Osteoblast (primary cell): ENCODE measurements around the gene SMIM32. TPM values are rescaled to one million over a fixed set of nuclear protein-coding genes. Genes with fewer than 3 reads are reported as not detected.

Source experiments
- DNase-seq: peaks from one replicate; pipeline ENCODE4 v3.0.0; 2011; ENCODE audit warnings: low spot score, mixed read lengths; ENCODE audit not compliant: insufficient read length; ENCODE audit errors: missing footprints
- H2AFZ ChIP-seq: 2 replicates; pipeline ENCODE4 v1.6.0; 2011; ENCODE audit warnings: mild to moderate bottlenecking, low read length
- H3K27ac ChIP-seq: 2 replicates; pipeline ENCODE4 v1.5.1; 2011; ENCODE audit warnings: mild to moderate bottlenecking, low read depth, low read length, moderate library complexity
- H3K27me3 ChIP-seq: 2 replicates; pipeline ENCODE4 v1.6.0; 2012; ENCODE audit warnings: mild to moderate bottlenecking, control low read depth, inconsistent platforms, low read length, moderate library complexity; ENCODE audit not compliant: insufficient read depth
- H3K36me3 ChIP-seq: 2 replicates; pipeline ENCODE4 v1.5.1; 2011; ENCODE audit warnings: mild to moderate bottlenecking, low read length, control low read depth, moderate library complexity; ENCODE audit not compliant: insufficient read depth
- H3K4me1 ChIP-seq: 2 replicates; pipeline ENCODE4 v1.5.1; 2011; ENCODE audit warnings: mild to moderate bottlenecking, low read length, control low read depth, moderate library complexity; ENCODE audit not compliant: insufficient read depth
- H3K4me2 ChIP-seq: 2 replicates; pipeline ENCODE4 v1.6.0; 2011; ENCODE audit warnings: mild to moderate bottlenecking, low read length; ENCODE audit not compliant: insufficient read depth
- H3K4me3 ChIP-seq: fragments of 200-600 bp; sonication (generic); 3 replicates; pipeline ENCODE4 v1.5.1; 2012; ENCODE audit warnings: mild to moderate bottlenecking, low read length, inconsistent platforms; ENCODE audit not compliant: insufficient read depth
- H3K79me2 ChIP-seq: 2 replicates; pipeline ENCODE4 v1.6.0; 2012; ENCODE audit warnings: mild to moderate bottlenecking, low read length, control low read depth, inconsistent platforms; ENCODE audit not compliant: insufficient read depth
- H3K9me3 ChIP-seq: 2 replicates; pipeline ENCODE4 v1.5.1; 2011; ENCODE audit warnings: low read depth, low read length, control low read depth
- H4K20me1 ChIP-seq: 2 replicates; pipeline ENCODE4 v1.6.0; 2012; ENCODE audit warnings: mild to moderate bottlenecking, low read length, control low read depth; ENCODE audit not compliant: insufficient read depth
- CTCF ChIP-seq: IDR thresholded peaks from 2 replicates; pipeline ENCODE4 v1.5.1; 2011; ENCODE audit warnings: mild to moderate bottlenecking, low read depth, low read length, moderate library complexity; ENCODE audit errors: extremely low read depth
- total RNA-seq: library from RNA; depleted of rRNA; stranded (reverse); fragments of >200 nt; gene quantifications from 2 replicates; pipeline ENCODE4 v1.2.3, GENCODE V29; 2012

The SMIM32 gene
- total RNA-seq, 1 donor = not detected

GRCh38 chr5:136193322-136193935 lies 467 bp upstream of the SMIM32 start:
- Histone ChIP-seq H3K27ac (no peak overlapping the region), H2AFZ (no peak overlapping the region), H3K27me3 (peaks cover 38% of the 10 kb centered on the region), H3K9me3 (no peaks in the 10 kb centered on the region), H3K79me2 (no peaks in the 10 kb centered on the region), H3K4me2 (no peak overlapping the region), H3K4me3 (peak overlapping the region; percentile 56), H4K20me1 (peaks cover 21% of the 10 kb centered on the region), H3K4me1 (peaks cover 9% of the 10 kb centered on the region), H3K36me3 (peaks cover 8% of the 10 kb centered on the region)
- no peak for TF ChIP-seq CTCF
- DNase-seq = peak; percentile 66

DNA sequence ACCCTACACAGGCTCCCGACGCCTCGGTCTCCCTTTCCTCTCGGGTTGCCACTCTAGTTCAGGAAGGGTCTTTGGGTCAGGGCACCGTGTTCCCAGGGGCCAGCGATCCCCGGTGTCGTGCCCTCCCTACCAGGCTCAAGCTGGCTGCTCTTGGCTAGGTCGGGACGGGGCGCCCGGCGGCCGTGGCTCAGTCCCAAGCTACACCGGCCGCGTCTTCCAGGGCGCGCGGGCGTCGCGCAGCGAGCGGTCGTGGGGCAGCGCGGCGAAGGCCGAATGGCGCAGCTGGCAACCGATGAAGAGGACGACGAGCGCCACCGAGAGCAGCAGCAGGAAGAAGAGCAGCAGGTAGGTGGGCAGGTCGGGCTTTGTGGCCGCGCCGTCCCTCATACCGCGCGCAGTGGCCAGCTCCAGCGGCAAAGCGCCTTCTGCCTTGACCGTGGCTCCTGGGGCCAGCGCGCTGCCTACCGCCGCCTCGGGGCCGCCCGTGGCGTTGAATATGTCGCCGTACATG lies 892 bp downstream of the SMIM32 start:
- peaks cover 9% of the 10 kb centered on the region for H3K4me1 ChIP-seq
- peaks cover 14% of the 10 kb centered on the region for H3K36me3 ChIP-seq
- peak; percentile 56 for DNase-seq
- no peak overlapping the region for H3K27ac ChIP-seq
- peaks cover 28% of the 10 kb centered on the region for H4K20me1 ChIP-seq
- TF ChIP-seq CTCF = no peak
- H3K4me2 ChIP-seq = peak overlapping the region; percentile 69
- H2AFZ ChIP-seq = no peak overlapping the region
- no peaks in the 10 kb centered on the region for H3K9me3 ChIP-seq
- H3K4me3 ChIP-seq = peak overlapping the region; percentile 56
- no peaks in the 10 kb centered on the region for H3K79me2 ChIP-seq
- peaks cover 38% of the 10 kb centered on the region for H3K27me3 ChIP-seq

GRCh38 chr5:136191304-136192014 lies 1.5 kb downstream of the SMIM32 start:
- H3K4me2 ChIP-seq = peak overlapping the region; percentile 69
- H3K4me3 ChIP-seq = peak overlapping the region; percentile 56
- H3K9me3 ChIP-seq = no peaks in the 10 kb centered on the region
- DNase-seq = peak; percentile 87
- H3K27me3 ChIP-seq = peaks cover 38% of the 10 kb centered on the region
- no peak overlapping the region for H3K27ac ChIP-seq
- H4K20me1 ChIP-seq = peaks cover 31% of the 10 kb centered on the region
- H3K4me1 ChIP-seq = peaks cover 9% of the 10 kb centered on the region
- no peaks in the 10 kb centered on the region for H3K79me2 ChIP-seq
- H2AFZ ChIP-seq = no peak overlapping the region
- TF ChIP-seq CTCF = no peak
- peaks cover 17% of the 10 kb centered on the region for H3K36me3 ChIP-seq

DNA sequence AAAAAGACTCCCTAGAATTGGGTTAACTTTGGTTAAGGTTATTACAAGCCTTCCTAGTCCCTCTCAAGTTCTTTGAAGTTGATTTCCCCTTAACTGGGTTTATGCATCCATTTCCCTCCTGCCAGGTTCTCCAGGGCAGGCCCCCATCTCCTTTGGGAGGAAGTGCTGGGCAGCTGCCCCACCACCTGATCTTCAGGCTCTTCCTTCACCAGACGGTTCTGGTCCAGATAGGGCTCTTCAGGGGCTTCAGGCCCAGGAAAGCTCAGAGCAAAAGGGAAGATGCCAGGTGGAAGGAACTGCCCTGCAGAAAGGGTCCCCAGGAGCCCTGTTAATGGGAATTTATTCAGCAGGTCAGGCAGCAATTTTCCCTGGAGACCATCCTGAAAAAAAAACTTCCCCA lies 2.1 kb downstream of the SMIM32 start:
- peaks cover 17% of the 10 kb centered on the region for H3K36me3 ChIP-seq
- H3K4me2 ChIP-seq = no peak overlapping the region
- no peak overlapping the region for H3K27ac ChIP-seq
- peaks cover 38% of the 10 kb centered on the region for H3K27me3 ChIP-seq
- H3K79me2 ChIP-seq = no peaks in the 10 kb centered on the region
- peaks cover 31% of the 10 kb centered on the region for H4K20me1 ChIP-seq
- H3K4me3 ChIP-seq = no peak overlapping the region
- H2AFZ ChIP-seq = no peak overlapping the region
- peak; percentile 60 for DNase-seq
- no peak for TF ChIP-seq CTCF
- no peaks in the 10 kb centered on the region for H3K9me3 ChIP-seq
- H3K4me1 ChIP-seq = peaks cover 5% of the 10 kb centered on the region
